Aorta (tissue), 5 donors: ENCODE results near the gene AADACL4. TPM values are rescaled to one million over a fixed set of nuclear protein-coding genes. Genes with fewer than 3 reads are reported as not detected.

Source experiments
- ATAC-seq: fragments of 200-7000 bp; cut with Tn5 transposase; one replicate; pipeline ENCODE4 v1.9.1; 2022; ENCODE audit warnings: moderate library complexity; ENCODE audit not compliant: low FRiP score
- DNase-seq, 2 donors: peaks; one replicate each; pipeline ENCODE4 v3.0.0-alpha.2; 2020
- H3K27ac ChIP-seq, 2 donors: one replicate each; pipeline ENCODE4 v1.5.1; 2013; ENCODE audit warnings: low read length in 2 of 2, mild to moderate bottlenecking in 2 of 2, moderate library complexity in 2 of 2, control low read depth in 1 of 2, inconsistent platforms in 1 of 2, low read depth in 1 of 2
- H3K27me3 ChIP-seq, 2 donors: one replicate each; pipeline ENCODE4 v1.6.1; 2013; ENCODE audit warnings: control low read depth in 1 of 2, low read length in 1 of 2, mild to moderate bottlenecking in 1 of 2, moderate library complexity in 1 of 2; ENCODE audit not compliant: insufficient read depth in 2 of 2, control insufficient read depth in 1 of 2
- H3K36me3 ChIP-seq, 2 donors: one replicate each; pipeline ENCODE4 v1.6.1; 2013; ENCODE audit warnings: control low read depth in 1 of 2, low read length in 1 of 2, mild to moderate bottlenecking in 1 of 2; ENCODE audit not compliant: insufficient read depth in 2 of 2, control insufficient read depth in 1 of 2
- H3K4me1 ChIP-seq, 2 donors: one replicate each; pipeline ENCODE4 v1.6.1; 2013; ENCODE audit warnings: low read length in 2 of 2, control low read depth in 1 of 2, mild to moderate bottlenecking in 1 of 2, moderate library complexity in 1 of 2; ENCODE audit not compliant: insufficient read depth in 2 of 2, control insufficient read depth in 1 of 2
- H3K4me3 ChIP-seq, 2 donors: one replicate each; pipeline ENCODE4 v1.5.1; 2013; ENCODE audit warnings: low read length in 2 of 2, control low read depth in 1 of 2, mild to moderate bottlenecking in 1 of 2
- H3K9me3 ChIP-seq: one replicate; pipeline ENCODE4 v1.6.1; 2013; ENCODE audit warnings: mild to moderate bottlenecking, low read length; ENCODE audit not compliant: control insufficient read depth
- WGBS, 2 donors: extraction: QIAGEN DNeasy Blood & Tissue Kit; methylation state at CpG; one replicate each; pipeline ENCODE4 v1.1.7; 2013; 5-methylcytosine and 5-hydroxymethylcytosine counted together
- intact Hi-C, 2 donors: fragments of 100-400 bp; cut with DNase I; formaldehyde crosslinking; loops; one replicate each; pipeline versions ENCODE4 v1.14.2 to v1.15.0; 2022
- polyA plus RNA-seq, 2 donors: library from polyadenylated mRNA; stranded (reverse); fragments of 200-250 nt; gene quantifications; one replicate each; pipeline ENCODE4 v1.2.3, GENCODE V29; 2013
- total RNA-seq, 2 donors: library from RNA; stranded (reverse); fragmentation: NEBNext Ultra II Directional; extraction: Animal tissue kit (Norgen Biotek cat#: 25700); gene quantifications; one replicate each; pipeline ENCODE4 v1.2.1, GENCODE V29; 2021
- donor health status: healthy with polysubstance abuse.
- donor health status: Bipolar disorder and iron deficiency.
- donor health status: DM: no; HTN: no; CAD: no.
- donor health status: DM: no; HTN: no; CAD: no.
- donor health status: DM: yes; HTN: yes; CAD: no.

AADACL4 gene
- total and polyA plus RNA-seq, 4 donors = not detected

DNA sequence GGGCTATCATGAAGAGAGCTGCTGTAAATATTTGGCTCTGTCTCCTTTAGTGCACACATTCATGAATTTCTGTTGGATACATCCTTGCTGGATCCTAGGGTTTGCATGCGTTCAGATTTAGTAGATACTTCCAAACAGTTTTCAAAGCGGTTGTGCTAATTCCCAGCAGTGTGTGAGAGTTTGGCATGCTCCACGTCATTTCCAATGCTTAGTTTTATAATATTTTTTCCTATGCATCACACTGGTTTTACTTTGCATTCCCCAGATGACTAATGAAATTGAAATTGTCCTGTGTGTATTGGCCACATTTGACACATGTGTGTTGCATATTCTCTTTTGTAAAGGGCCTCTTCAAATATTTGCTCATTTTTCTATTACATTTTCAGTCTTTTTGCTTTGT lies 53.5 kb downstream of the AADACL4 start:
- intact Hi-C loops = no loop called here
- Histone ChIP-seq H3K4me1 (no peaks in the 10 kb centered on the region), H3K9me3 (peaks cover 3% of the 10 kb centered on the region), H3K27me3 (no peaks in the 10 kb centered on the region), H3K27ac (no peak overlapping the region), H3K4me3 (no peak overlapping the region), H3K36me3 (no peaks in the 10 kb centered on the region)
- ATAC-seq = no peak
- WGBS, 2 donors = 76 to 82% methylated on average over 3 of the region's 3 CpGs
- no peak for DNase-seq

DNA sequence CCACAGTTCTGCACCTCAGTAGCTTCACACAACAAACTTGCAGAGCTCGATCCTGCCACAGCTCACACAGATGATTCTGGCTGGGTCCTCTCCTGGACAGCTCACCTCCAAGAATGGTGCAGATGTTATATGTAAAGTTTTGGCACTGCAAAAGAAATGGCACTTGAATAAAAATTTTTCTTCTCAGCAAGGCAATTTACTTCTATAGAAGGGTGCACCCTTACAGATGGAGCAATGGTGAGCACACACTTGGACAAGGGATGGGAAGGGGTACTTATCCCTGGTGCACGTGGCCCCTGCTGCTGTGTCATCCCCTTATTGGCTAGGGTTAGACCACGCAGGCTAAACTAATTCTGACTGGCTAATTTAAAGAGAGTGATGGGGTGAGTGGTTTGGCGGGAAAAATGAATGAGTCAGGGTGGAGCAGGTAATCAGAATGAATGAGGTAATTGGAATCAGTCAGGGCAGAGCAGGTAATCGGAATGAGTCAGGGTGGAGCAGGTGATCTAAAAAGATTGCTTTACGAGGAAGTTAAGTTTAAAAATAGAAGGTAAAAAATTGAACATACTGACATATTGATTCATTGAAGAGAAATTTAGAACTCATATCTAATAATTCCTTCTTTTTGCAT lies 60.1 kb downstream of the AADACL4 start:
- no peaks in the 10 kb centered on the region for H3K36me3 ChIP-seq
- no peak for ATAC-seq
- H3K4me3 ChIP-seq = no peak overlapping the region
- intact Hi-C loops = no loop called here
- 70 to 72% methylated on average over 6 of the region's 6 CpGs for WGBS, 2 donors
- DNase-seq = no peak
- no peak overlapping the region for H3K27ac ChIP-seq
- H3K9me3 ChIP-seq = peaks cover 17% of the 10 kb centered on the region
- no peaks in the 10 kb centered on the region for H3K4me1 ChIP-seq
- no peaks in the 10 kb centered on the region for H3K27me3 ChIP-seq

DNA sequence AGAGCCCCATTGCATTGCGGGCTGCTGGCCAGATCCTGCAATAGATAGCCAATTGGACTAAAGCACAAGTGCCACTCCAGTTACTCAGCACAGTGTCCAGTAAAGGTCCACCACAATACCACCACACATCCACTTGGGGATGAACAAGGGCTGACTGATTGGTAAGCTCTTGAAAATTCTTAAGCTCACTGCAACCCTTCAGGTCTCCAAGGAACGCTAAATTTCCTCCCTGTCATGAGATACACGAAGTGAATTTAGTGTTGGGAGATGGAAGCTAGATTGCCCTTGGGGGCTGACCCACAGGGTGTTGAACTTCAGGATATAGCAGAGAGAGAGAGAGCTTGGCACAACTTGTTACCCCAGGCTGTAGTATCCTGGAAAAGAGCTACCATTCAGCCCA lies 62.2 kb downstream of the AADACL4 start:
- DNase-seq = no peak
- Histone ChIP-seq H3K27me3 (no peaks in the 10 kb centered on the region), H3K4me1 (no peaks in the 10 kb centered on the region), H3K9me3 (peaks cover 15% of the 10 kb centered on the region), H3K4me3 (no peak overlapping the region), H3K36me3 (no peaks in the 10 kb centered on the region), H3K27ac (no peak overlapping the region)
- no peak for ATAC-seq
- WGBS, 2 donors = 73 to 76% methylated on average over 3 of the region's 3 CpGs
- intact Hi-C loops = no loop called here

DNA sequence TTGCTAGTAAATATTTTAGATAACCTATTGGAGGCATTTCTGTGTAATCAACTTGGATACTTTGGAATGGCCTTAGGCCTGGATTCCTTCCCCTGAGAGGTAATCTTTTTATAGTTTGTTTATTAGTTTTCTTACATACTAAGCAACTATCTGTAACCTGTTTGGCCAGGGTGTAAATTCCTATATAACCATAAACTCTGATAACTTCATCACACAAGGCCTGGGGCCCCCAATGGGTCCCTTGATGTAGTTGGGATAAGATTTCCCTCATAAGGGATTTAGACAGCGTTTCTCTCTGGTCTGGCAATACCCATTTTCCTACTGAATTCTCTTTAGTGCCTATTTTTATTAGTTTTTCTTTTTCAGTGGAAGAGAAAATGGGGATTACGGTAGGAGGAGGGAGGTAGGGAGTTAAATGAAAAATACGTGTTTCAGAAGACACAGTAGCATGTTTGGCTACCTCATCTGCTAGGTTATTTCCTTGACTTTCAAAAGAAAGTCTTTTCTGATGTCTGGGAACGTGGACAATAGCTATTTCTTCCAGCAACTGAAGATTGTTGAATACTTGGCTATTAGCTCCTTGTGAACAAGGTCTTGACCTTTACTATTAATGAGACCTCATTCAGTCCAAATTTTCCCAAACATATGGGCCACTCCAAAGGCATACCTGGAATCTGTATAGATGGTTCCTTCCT lies 64.7 kb downstream of the AADACL4 start:
- H3K36me3 ChIP-seq = no peaks in the 10 kb centered on the region
- H3K9me3 ChIP-seq = peaks cover 7% of the 10 kb centered on the region
- no peak overlapping the region for H3K4me3 ChIP-seq
- ATAC-seq = no peak
- H3K4me1 ChIP-seq = no peaks in the 10 kb centered on the region
- DNase-seq = no peak
- intact Hi-C loops = no loop called here
- no peak overlapping the region for H3K27ac ChIP-seq
- 72% methylated on average over 4 of the region's 4 CpGs for WGBS, 2 donors
- no peaks in the 10 kb centered on the region for H3K27me3 ChIP-seq

DNA sequence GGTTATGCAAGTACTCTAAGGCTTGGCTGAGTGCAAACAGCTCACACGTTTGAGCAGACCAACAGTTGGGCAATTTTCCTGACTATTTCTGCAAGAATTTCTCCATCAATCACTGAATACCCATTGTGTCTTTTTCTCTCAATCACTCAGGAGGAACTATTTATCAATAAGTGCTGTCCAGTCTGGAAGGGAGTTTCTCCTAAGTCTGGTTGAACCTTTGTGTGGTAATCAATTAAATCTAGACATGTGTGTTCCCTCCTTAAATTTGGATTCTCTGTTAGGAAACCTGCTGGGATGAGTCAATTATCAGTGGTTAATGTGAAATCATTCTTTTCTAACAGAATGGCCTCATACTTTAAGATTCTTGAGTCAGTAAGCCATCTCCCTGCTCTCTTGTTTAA lies 65.2 kb downstream of the AADACL4 start:
- ATAC-seq = no peak

DNA sequence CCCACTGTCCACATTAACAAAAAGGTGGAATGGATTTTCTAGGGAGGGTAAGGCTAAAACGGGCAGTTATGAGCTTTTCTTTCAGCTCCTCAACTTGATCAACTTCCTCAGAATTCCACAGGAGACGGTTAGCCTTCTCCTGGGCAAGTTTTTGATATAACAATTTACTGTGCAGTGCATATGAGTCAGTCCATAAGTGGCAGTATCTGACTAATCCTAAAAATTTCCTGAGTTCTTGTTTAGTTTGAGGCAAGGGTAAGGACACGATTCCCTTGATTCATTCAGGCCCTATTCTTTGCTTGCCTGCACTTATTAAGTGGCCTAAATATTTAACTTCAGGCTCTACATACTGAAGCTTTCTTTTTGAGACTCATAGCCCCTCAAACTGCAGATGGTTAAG lies 65.8 kb downstream of the AADACL4 start:
- 51 to 59% methylated on average over 3 of the region's 3 CpGs for WGBS, 2 donors
- intact Hi-C loops = no loop called here
- no peak for ATAC-seq

More for the DNA sequence above, 65.2 kb downstream of the AADACL4 start:
- Histone ChIP-seq H3K27me3 (no peaks in the 10 kb centered on the region), H3K4me1 (no peaks in the 10 kb centered on the region), H3K27ac (no peak overlapping the region), H3K36me3 (no peaks in the 10 kb centered on the region), H3K9me3 (peaks cover 3% of the 10 kb centered on the region), H3K4me3 (no peak overlapping the region)
- WGBS, 2 donors = 32 to 34% methylated on average over 1 of the region's 1 CpG
- intact Hi-C loops = no loop called here
- no peak for DNase-seq

DNA sequence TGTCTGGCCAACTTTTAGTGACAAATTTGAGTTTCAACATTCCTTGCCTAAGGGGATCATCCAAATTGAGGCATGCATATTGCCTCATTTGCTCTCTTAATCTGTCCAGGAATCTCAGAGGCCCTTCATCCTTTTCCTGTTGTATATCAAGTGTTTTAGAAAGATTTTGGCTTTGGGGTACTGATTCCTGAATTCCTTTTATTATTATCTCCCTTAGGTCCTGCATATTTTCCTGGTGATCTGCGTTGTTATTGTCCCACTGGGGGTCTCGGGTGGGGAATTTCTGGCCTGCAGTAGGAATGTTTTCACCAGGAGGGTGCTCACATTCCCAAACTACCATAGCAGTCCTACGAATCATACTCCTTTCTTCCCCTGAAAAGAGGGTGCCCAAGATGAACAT lies 67.7 kb downstream of the AADACL4 start:
- H3K27me3 ChIP-seq = no peaks in the 10 kb centered on the region
- intact Hi-C loops = no loop called here
- H3K27ac ChIP-seq = no peak overlapping the region
- no peaks in the 10 kb centered on the region for H3K9me3 ChIP-seq
- no peaks in the 10 kb centered on the region for H3K36me3 ChIP-seq
- H3K4me1 ChIP-seq = no peaks in the 10 kb centered on the region
- no peak for DNase-seq
- no peak for ATAC-seq
- H3K4me3 ChIP-seq = no peak overlapping the region
- 32% methylated on average over 3 of the region's 3 CpGs for WGBS, 2 donors

More for the DNA sequence above, 65.8 kb downstream of the AADACL4 start:
- no peak overlapping the region for H3K4me3 ChIP-seq
- H3K9me3 ChIP-seq = peaks cover 3% of the 10 kb centered on the region
- H3K4me1 ChIP-seq = no peaks in the 10 kb centered on the region
- H3K36me3 ChIP-seq = no peaks in the 10 kb centered on the region
- H3K27ac ChIP-seq = no peak overlapping the region
- no peak for DNase-seq
- no peaks in the 10 kb centered on the region for H3K27me3 ChIP-seq

DNA sequence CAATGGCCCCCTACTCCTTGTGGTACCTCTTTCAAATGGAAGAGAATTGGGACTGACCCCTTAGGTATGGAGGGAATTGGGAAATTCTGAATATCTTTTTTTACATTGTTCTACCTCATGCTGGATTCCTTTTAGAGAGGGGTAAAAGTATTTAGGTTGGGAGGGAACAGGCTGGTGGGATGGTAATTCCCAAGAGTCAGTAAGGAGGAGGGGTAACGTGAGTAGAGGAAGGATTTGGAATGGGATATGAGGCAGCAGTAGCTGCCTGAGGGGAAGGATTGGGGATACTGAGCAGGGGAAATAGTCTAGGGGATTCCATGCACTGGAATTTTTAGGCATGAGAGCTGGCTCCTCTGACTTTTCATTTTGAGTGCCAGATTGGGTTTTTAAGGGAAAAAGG lies 68.2 kb downstream of the AADACL4 start:
- H3K27ac ChIP-seq = no peak overlapping the region
- intact Hi-C loops = no loop called here
- DNase-seq (no peak), ATAC-seq (no peak)
- no peaks in the 10 kb centered on the region for H3K9me3 ChIP-seq
- no peak overlapping the region for H3K4me3 ChIP-seq
- no peaks in the 10 kb centered on the region for H3K27me3 ChIP-seq
- 37 to 41% methylated on average over 1 of the region's 1 CpG for WGBS, 2 donors
- H3K4me1 ChIP-seq = no peaks in the 10 kb centered on the region
- no peaks in the 10 kb centered on the region for H3K36me3 ChIP-seq

DNA sequence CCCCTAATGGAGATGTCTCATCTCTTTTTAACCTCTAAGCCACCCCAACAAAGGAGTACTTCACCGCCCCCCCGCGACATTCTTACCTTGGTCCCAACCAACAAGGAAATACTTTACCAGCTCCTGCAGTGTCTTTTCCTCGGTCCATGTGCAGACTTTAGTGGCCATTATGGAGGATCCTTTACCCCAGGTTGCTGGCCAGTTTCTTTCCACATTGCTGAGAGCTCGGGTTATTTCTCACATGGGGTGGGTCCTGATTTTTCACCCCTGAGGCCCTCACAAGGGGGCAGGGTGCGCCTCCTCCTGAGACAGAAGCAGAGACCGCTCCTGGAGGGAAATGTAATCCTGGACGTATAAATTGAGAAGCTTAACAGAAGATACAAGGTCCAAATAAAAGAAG lies 69.0 kb downstream of the AADACL4 start:
- 88 to 89% methylated on average over 8 of the region's 8 CpGs for WGBS, 2 donors
- H3K36me3 ChIP-seq = no peaks in the 10 kb centered on the region
- H3K4me3 ChIP-seq = no peak overlapping the region
- no peak overlapping the region for H3K27ac ChIP-seq
- no peak for DNase-seq
- H3K27me3 ChIP-seq = no peaks in the 10 kb centered on the region
- no peak for ATAC-seq
- intact Hi-C loops = no loop called here
- H3K9me3 ChIP-seq = no peaks in the 10 kb centered on the region
- H3K4me1 ChIP-seq = no peaks in the 10 kb centered on the region
